ENCODE results near the gene LRP5.

GRCh38 chr11:68472778-68473177 is 160.4 kb downstream of the LRP5 start:
- TF ChIP-seq CTCF (IDR thresholded peaks at IDR 0.05) (no peak), POLR2A (IDR thresholded peaks at IDR 0.05) (no peak), EP300 (IDR thresholded peaks at IDR 0.05) (no peak), POLR2AphosphoS5 (IDR thresholded peaks at IDR 0.05) (no peak)

All from suprapubic skin (tissue), 4 donors.